ENCODE results near the gene PIGU. TPM values are rescaled to one million over a fixed set of nuclear protein-coding genes. Genes with fewer than 3 reads are reported as not detected.

The PIGU gene
- total and polyA plus RNA-seq, 2 of the 13 experiments (the other 11 are each of a cell fraction or from before 2014, with no cell fraction given) = 45.5 to 231 TPM

DNA sequence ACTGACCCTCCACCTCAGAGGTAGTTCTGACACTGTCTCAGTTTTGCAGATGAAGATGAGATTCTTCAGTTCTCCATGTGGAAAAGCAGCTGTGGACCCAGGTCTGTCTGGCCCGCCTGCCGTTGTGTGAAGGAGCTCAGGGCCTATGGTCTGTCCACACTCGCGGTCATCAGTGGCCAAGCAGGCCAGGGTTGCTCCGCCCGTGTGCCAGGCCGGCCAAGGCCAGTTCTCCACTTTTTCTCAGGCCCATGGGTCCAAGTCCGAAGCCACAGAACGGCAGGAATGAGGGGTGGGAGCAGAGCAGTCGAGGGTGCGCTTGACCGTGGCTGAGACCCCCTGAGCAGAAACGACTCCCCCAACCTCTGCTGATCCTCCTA, 127.0 kb downstream of the PIGU start (continued):
- TF ChIP-seq, protein P1, sequence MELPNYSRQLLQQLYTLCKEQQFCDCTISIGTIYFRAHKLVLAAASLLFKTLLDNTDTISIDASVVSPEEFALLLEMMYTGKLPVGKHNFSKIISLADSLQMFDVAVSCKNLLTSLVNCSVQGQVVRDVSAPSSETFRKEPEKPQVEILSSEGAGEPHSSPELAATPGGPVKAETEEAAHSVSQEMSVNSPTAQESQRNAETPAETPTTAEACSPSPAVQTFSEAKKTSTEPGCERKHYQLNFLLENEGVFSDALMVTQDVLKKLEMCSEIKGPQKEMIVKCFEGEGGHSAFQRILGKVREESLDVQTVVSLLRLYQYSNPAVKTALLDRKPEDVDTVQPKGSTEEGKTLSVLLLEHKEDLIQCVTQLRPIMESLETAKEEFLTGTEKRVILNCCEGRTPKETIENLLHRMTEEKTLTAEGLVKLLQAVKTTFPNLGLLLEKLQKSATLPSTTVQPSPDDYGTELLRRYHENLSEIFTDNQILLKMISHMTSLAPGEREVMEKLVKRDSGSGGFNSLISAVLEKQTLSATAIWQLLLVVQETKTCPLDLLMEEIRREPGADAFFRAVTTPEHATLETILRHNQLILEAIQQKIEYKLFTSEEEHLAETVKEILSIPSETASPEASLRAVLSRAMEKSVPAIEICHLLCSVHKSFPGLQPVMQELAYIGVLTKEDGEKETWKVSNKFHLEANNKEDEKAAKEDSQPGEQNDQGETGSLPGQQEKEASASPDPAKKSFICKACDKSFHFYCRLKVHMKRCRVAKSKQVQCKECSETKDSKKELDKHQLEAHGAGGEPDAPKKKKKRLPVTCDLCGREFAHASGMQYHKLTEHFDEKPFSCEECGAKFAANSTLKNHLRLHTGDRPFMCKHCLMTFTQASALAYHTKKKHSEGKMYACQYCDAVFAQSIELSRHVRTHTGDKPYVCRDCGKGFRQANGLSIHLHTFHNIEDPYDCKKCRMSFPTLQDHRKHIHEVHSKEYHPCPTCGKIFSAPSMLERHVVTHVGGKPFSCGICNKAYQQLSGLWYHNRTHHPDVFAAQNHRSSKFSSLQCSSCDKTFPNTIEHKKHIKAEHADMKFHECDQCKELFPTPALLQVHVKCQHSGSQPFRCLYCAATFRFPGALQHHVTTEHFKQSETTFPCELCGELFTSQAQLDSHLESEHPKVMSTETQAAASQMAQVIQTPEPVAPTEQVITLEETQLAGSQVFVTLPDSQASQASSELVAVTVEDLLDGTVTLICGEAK (IDR thresholded peaks at IDR 0.05) = no peak
- TF ChIP-seq, protein P1 (CRISPR knock-in tag; IDR thresholded peaks at IDR 0.05) = no peak
- TF ChIP-seq ZNF570 (CRISPR knock-in tag; IDR thresholded peaks at IDR 0.05; ENCODE audit: borderline replicate concordance) (no peak), HDAC1 (CRISPR knock-in tag; IDR thresholded peaks at IDR 0.05) (no peak; the same call in 1 of the 2 replicates), ZNF143 (CRISPR knock-in tag; IDR thresholded peaks at IDR 0.05) (no peak), MED1 (CRISPR knock-in tag; IDR thresholded peaks at IDR 0.05) (no peak), TCF7 (IDR thresholded peaks at IDR 0.05; ENCODE audit: low read depth) (no peak), HCFC1 (IDR thresholded peaks at IDR 0.05; ENCODE audit: low read depth, low read length) (no peak), HOXA9 (CRISPR knock-in tag; IDR thresholded peaks at IDR 0.05; ENCODE audit: borderline replicate concordance) (no peak), NFKBIZ (CRISPR knock-in tag; IDR thresholded peaks at IDR 0.05) (no peak), ZNF709 (CRISPR knock-in tag; IDR thresholded peaks at IDR 0.05) (no peak), BHLHE40 (IDR thresholded peaks at IDR 0.05; ENCODE audit: low read length) (0 out of 2 replicates have a peak, but pooled peaks have one; percentile 21), MAFK (conservative IDR thresholded peaks at IDR 0.05 in 1 of 2, IDR thresholded peaks at IDR 0.05 in 1 of 2; ENCODE audit: low read length in 2 of 2) (no peak), SP5 (CRISPR knock-in tag; IDR thresholded peaks at IDR 0.05; ENCODE audit: borderline replicate concordance, low read depth) (no peak), ZNF605 (CRISPR knock-in tag; IDR thresholded peaks at IDR 0.05) (no peak), HDAC2 (CRISPR knock-in tag; IDR thresholded peaks at IDR 0.05) (no peak), HNRNPH1 (optimal IDR thresholded peaks at IDR 0.05; ENCODE audit: low read depth, low read length) (no peak)
- TF ChIP-seq, protein P2, sequence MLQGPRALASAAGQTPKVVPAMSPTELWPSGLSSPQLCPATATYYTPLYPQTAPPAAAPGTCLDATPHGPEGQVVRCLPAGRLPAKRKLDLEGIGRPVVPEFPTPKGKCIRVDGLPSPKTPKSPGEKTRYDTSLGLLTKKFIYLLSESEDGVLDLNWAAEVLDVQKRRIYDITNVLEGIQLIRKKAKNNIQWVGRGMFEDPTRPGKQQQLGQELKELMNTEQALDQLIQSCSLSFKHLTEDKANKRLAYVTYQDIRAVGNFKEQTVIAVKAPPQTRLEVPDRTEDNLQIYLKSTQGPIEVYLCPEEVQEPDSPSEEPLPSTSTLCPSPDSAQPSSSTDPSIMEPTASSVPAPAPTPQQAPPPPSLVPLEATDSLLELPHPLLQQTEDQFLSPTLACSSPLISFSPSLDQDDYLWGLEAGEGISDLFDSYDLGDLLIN (CRISPR knock-in tag; IDR thresholded peaks at IDR 0.05; ENCODE audit: borderline replicate concordance) = no peak
- TF ChIP-seq, protein P3, sequence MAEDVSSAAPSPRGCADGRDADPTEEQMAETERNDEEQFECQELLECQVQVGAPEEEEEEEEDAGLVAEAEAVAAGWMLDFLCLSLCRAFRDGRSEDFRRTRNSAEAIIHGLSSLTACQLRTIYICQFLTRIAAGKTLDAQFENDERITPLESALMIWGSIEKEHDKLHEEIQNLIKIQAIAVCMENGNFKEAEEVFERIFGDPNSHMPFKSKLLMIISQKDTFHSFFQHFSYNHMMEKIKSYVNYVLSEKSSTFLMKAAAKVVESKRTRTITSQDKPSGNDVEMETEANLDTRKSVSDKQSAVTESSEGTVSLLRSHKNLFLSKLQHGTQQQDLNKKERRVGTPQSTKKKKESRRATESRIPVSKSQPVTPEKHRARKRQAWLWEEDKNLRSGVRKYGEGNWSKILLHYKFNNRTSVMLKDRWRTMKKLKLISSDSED (CRISPR knock-in tag; IDR thresholded peaks at IDR 0.05) = no peak
- TF ChIP-seq, protein P4, sequence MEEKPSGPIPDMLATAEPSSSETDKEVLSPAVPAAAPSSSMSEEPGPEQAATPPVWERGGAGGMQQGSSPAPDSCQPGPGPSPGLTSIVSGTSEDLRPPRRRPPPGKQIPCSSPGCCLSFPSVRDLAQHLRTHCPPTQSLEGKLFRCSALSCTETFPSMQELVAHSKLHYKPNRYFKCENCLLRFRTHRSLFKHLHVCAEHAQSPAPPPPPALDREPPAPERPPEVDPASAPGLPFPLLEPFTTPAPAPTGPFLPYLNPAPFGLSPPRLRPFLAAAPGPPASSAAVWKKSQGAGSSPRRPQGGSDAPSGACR (CRISPR knock-in tag; IDR thresholded peaks at IDR 0.05) = no peak
